DND-41 (cell line): ENCODE results near the gene FHIT.

Source experiments
- ATAC-seq: fragments of 200-7000 bp; cut with Tn5 transposase; 3 replicates; pipeline ENCODE4 v1.9.1; 2021; ENCODE audit warnings: low read depth; ENCODE audit not compliant: insufficient read depth
- DNase-seq: peaks from one replicate; pipeline ENCODE4 v3.0.0-alpha.2; 2020
- H2AFZ ChIP-seq: 2 replicates; pipeline ENCODE4 v1.6.0; 2012; ENCODE audit warnings: low read depth, low read length
- H3K27ac ChIP-seq: 2 replicates; pipeline ENCODE4 v1.5.1; 2012; ENCODE audit warnings: low read length, inconsistent platforms
- H3K27me3 ChIP-seq: fragments of 200-600 bp; sonication (generic); 2 replicates; pipeline ENCODE4 v1.6.0; 2012; ENCODE audit warnings: low read length, mild to moderate bottlenecking, inconsistent platforms; ENCODE audit not compliant: insufficient read depth, poor library complexity
- H3K36me3 ChIP-seq: 2 replicates; pipeline ENCODE4 v1.5.1; 2012; ENCODE audit warnings: low read length, inconsistent platforms; ENCODE audit not compliant: insufficient read depth
- H3K4me1 ChIP-seq: 2 replicates; pipeline ENCODE4 v1.5.1; 2012; ENCODE audit warnings: mild to moderate bottlenecking, low read length; ENCODE audit not compliant: insufficient read depth
- H3K4me2 ChIP-seq: 2 replicates; pipeline ENCODE4 v1.6.0; 2012; ENCODE audit warnings: mild to moderate bottlenecking, moderate library complexity, low read length, inconsistent platforms; ENCODE audit not compliant: insufficient read depth
- H3K4me3 ChIP-seq, 2 experiments: fragments of 200-600 bp in 1 of 2; shearing (Covaris generic) in 1 of 2; 2 replicates each; pipeline ENCODE4 v1.5.1; 2012 to 2016; ENCODE audit warnings: inconsistent platforms in 2 of 2, low read length in 2 of 2, mild to moderate bottlenecking in 2 of 2, low read depth in 1 of 2, moderate library complexity in 1 of 2
- H3K79me2 ChIP-seq: 2 replicates; pipeline ENCODE4 v1.6.0; 2012; ENCODE audit warnings: low read length, inconsistent platforms; ENCODE audit not compliant: insufficient read depth
- H3K9ac ChIP-seq: 2 replicates; pipeline ENCODE4 v1.6.0; 2012; ENCODE audit warnings: low read depth, mild to moderate bottlenecking, inconsistent platforms, low read length, moderate library complexity
- H3K9me3 ChIP-seq: 2 replicates; pipeline ENCODE4 v1.5.1; 2012; ENCODE audit warnings: low read length, moderate library complexity, mild to moderate bottlenecking, inconsistent platforms; ENCODE audit not compliant: insufficient read depth, severe bottlenecking
- H4K20me1 ChIP-seq: 2 replicates; pipeline ENCODE4 v1.6.0; 2012; ENCODE audit warnings: low read length; ENCODE audit not compliant: insufficient read depth
- CTCF ChIP-seq: IDR thresholded peaks from 2 replicates; pipeline ENCODE4 v1.5.1; 2012; ENCODE audit warnings: borderline replicate concordance, low read length, moderate library complexity, mild to moderate bottlenecking; ENCODE audit not compliant: poor library complexity, severe bottlenecking; ENCODE audit errors: extremely low read depth
- EZH2 ChIP-seq: IDR thresholded peaks from 3 replicates; pipeline ENCODE4 v1.6.1; 2012; ENCODE audit warnings: borderline replicate concordance, low read depth, mild to moderate bottlenecking, moderate library complexity, low read length, inconsistent platforms; ENCODE audit not compliant: severe bottlenecking

The FHIT gene

GRCh38 chr3:59709702-59710553 lies 1541.3 kb downstream of the FHIT start:
- TF ChIP-seq EZH2 (no peak), CTCF (peak; percentile 26)
- H3K27ac ChIP-seq, result peak overlapping the region; percentile 85
- DNase-seq (peak; percentile 73), ATAC-seq (peak; percentile 87)
- H3K79me2 ChIP-seq, result no peaks in the 10 kb centered on the region
- no peaks in the 10 kb centered on the region for H3K36me3 ChIP-seq
- H3K4me2 ChIP-seq, result peak overlapping the region; percentile 48
- peak overlapping the region; percentile 30 for H3K9ac ChIP-seq
- H3K27me3 ChIP-seq, result no peaks in the 10 kb centered on the region
- H3K4me3 ChIP-seq, result peak overlapping the region in 1 of 2 experiments; percentile 36; a peak in 2 of 4 replicates
- H4K20me1 ChIP-seq, result no peaks in the 10 kb centered on the region
- H3K4me1 ChIP-seq, result peaks cover 30% of the 10 kb centered on the region
- H3K9me3 ChIP-seq, result peaks cover 2% of the 10 kb centered on the region
- H2AFZ ChIP-seq, result peak overlapping the region; percentile 46

GRCh38 chr3:59708202-59708601 lies 1543.0 kb downstream of the FHIT start:
- no peak overlapping the region for H3K4me3 ChIP-seq
- no peaks in the 10 kb centered on the region for H3K9me3 ChIP-seq
- no peak overlapping the region for H2AFZ ChIP-seq
- H3K27me3 ChIP-seq, result no peaks in the 10 kb centered on the region
- H3K4me1 ChIP-seq, result peaks cover 30% of the 10 kb centered on the region
- H3K4me2 ChIP-seq, result no peak overlapping the region
- H3K27ac ChIP-seq, result no peak overlapping the region
- H3K79me2 ChIP-seq, result no peaks in the 10 kb centered on the region
- H3K36me3 ChIP-seq, result no peaks in the 10 kb centered on the region
- H4K20me1 ChIP-seq, result no peaks in the 10 kb centered on the region
- DNase-seq, result no peak
- no peak overlapping the region for H3K9ac ChIP-seq
- no peak for ATAC-seq
- TF ChIP-seq CTCF (no peak), EZH2 (no peak)

- Histone ChIP-seq H3K27me3 (no peaks in the 10 kb centered on the region), H3K4me3 (no peak overlapping the region), H3K4me2 (no peak overlapping the region), H3K9ac (no peak overlapping the region), H2AFZ (no peak overlapping the region), H4K20me1 (no peaks in the 10 kb centered on the region), H3K4me1 (peaks cover 10% of the 10 kb centered on the region), H3K36me3 (no peaks in the 10 kb centered on the region), H3K9me3 (no peaks in the 10 kb centered on the region), H3K27ac (no peak overlapping the region), H3K79me2 (no peaks in the 10 kb centered on the region)
- DNase-seq (no peak), ATAC-seq (no peak)
- no peak for TF ChIP-seq EZH2
- no peak for TF ChIP-seq CTCF
Observed at GRCh38 chr3:59704292-59704691, 1547.0 kb downstream of the FHIT start.
